Esophagus muscularis mucosa (tissue), 3 donors: Measurements from ENCODE around the gene GOLIM4.

Experiments
- CTCF ChIP-seq, 3 experiments: fragments of 200-600 bp in 2 of 3; fragments of 450-650 bp in 1 of 3; sonication (generic) in 2 of 3; IDR thresholded peaks; one replicate each; pipeline ENCODE4 v1.5.1; 2017 to 2019; ENCODE audit warnings: antibody characterized with exemption in 3 of 3, mild to moderate bottlenecking in 2 of 3, moderate library complexity in 1 of 3
- POLR2A ChIP-seq: fragments of 450-650 bp; IDR thresholded peaks from one replicate; pipeline ENCODE4 v1.6.1; 2017; ENCODE audit warnings: antibody characterized with exemption, moderate library complexity, mild to moderate bottlenecking, low read depth
- POLR2AphosphoS5 ChIP-seq, 2 donors: sonication (generic); formaldehyde crosslinking; IDR thresholded peaks; one replicate each; pipeline ENCODE4 v1.6.1; 2017; ENCODE audit warnings: antibody characterized with exemption in 2 of 2

GRCh38 chr3:168085491-168086119, 10.1 kb downstream of the GOLIM4 start:
- no peak for TF ChIP-seq POLR2AphosphoS5 (IDR thresholded peaks at IDR 0.05)
- TF ChIP-seq CTCF (IDR thresholded peaks at IDR 0.05), result no peak
- TF ChIP-seq POLR2A, result no peak
